Measurements from ENCODE around the gene ZFPM1. TPM values are rescaled to one million over a fixed set of nuclear protein-coding genes. Genes with fewer than 3 reads are reported as not detected.

ZFPM1 gene
- total RNA-seq, 4 donors from 2014 or later = 4.2 to 9.3 (median 5.1) TPM

DNA sequence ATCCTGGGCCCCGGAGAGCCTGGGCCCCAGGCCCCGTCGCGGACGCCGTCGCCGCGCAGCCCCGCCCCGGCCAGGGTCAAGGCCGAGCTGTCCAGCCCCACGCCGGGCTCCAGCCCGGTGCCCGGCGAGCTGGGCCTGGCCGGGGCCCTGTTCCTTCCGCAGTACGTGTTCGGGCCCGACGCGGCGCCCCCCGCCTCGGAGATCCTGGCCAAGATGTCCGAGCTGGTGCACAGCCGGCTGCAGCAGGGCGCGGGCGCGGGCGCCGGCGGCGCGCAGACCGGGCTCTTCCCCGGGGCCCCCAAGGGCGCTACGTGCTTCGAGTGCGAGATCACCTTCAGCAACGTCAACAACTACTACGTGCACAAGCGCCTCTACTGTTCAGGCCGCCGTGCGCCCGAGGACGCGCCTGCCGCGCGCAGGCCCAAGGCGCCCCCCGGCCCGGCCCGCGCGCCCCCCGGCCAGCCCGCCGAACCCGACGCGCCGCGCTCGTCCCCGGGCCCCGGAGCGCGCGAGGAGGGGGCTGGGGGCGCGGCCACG is 80.4 kb downstream of the ZFPM1 start:
- Histone ChIP-seq H3K27ac (no peak overlapping the region), H3K4me1 (peaks cover 25% of the 10 kb centered on the region), H3K4me3 (peak overlapping the region; percentile 78), H3K36me3 (no peaks in the 10 kb centered on the region), H3K27me3 (peaks cover 11% of the 10 kb centered on the region), H3K9me3 (no peaks in the 10 kb centered on the region)
- DNase-seq (ENCODE audit: low spot score in 2 of 2) = no peak
- no peak for TF ChIP-seq POLR2A (IDR thresholded peaks at IDR 0.05)
- TF ChIP-seq, protein P1, sequence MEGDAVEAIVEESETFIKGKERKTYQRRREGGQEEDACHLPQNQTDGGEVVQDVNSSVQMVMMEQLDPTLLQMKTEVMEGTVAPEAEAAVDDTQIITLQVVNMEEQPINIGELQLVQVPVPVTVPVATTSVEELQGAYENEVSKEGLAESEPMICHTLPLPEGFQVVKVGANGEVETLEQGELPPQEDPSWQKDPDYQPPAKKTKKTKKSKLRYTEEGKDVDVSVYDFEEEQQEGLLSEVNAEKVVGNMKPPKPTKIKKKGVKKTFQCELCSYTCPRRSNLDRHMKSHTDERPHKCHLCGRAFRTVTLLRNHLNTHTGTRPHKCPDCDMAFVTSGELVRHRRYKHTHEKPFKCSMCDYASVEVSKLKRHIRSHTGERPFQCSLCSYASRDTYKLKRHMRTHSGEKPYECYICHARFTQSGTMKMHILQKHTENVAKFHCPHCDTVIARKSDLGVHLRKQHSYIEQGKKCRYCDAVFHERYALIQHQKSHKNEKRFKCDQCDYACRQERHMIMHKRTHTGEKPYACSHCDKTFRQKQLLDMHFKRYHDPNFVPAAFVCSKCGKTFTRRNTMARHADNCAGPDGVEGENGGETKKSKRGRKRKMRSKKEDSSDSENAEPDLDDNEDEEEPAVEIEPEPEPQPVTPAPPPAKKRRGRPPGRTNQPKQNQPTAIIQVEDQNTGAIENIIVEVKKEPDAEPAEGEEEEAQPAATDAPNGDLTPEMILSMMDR (IDR thresholded peaks at IDR 0.05) = no peak
- TF ChIP-seq POLR2AphosphoS5 (IDR thresholded peaks at IDR 0.05) = no peak
- no peak for TF ChIP-seq EP300 (IDR thresholded peaks at IDR 0.05)
- WGBS = no CpG with 5 or more reads among the region's 79 CpGs

DNA sequence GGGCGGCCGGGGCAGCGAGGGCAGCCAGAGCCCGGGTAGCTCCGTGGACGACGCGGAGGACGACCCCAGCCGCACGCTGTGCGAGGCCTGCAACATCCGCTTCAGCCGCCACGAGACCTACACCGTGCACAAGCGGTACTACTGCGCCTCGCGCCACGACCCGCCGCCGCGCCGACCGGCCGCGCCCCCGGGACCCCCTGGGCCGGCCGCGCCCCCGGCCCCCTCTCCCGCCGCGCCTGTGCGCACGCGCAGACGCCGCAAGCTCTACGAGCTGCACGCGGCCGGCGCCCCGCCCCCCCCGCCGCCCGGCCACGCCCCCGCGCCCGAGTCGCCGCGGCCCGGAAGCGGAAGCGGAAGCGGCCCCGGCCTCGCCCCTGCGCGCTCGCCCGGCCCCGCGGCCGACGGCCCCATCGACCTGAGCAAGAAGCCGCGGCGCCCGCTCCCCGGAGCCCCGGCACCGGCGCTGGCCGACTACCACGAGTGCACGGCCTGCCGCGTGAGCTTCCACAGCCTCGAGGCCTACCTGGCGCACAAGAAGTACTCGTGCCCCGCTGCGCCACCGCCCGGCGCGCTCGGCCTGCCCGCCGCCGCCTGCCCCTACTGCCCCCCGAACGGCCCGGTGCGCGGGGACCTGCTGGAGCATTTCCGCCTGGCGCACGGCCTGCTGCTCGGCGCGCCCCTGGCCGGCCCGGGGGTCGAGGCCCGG is 81.0 kb downstream of the ZFPM1 start:
- DNase-seq (ENCODE audit: low spot score in 2 of 2) = no peak
- Histone ChIP-seq H3K27me3 (peaks cover 18% of the 10 kb centered on the region), H3K36me3 (no peaks in the 10 kb centered on the region), H3K4me3 (peak overlapping the region; percentile 78), H3K27ac (peak overlapping the region; percentile 81), H3K4me1 (peaks cover 25% of the 10 kb centered on the region), H3K9me3 (no peaks in the 10 kb centered on the region)
- no CpG with 5 or more reads among the region's 114 CpGs for WGBS
- TF ChIP-seq POLR2A (IDR thresholded peaks at IDR 0.05) (peak in 1 of 2 donors; percentile 47), POLR2AphosphoS5 (IDR thresholded peaks at IDR 0.05) (no peak)

DNA sequence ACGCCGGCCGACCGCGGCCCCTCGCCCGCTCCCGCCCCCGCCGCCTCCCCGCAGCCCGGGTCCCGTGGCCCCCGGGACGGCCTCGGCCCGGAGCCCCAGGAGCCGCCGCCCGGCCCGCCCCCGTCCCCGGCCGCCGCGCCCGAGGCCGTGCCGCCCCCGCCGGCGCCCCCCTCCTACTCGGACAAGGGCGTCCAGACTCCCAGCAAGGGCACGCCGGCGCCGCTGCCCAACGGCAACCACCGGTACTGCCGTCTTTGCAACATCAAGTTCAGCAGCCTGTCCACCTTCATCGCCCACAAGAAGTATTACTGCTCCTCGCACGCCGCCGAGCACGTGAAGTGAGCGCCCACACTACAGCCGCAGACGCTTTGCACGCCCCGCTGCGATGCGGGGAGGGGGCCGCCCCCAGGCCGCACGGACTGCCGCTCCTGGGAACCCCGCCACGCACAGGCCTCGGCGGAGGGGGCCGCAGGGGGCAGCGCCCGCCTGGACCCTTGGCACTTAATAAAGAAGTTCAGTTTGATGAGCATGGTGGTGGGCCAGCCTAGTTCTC is 81.6 kb downstream of the ZFPM1 start:
- Histone ChIP-seq H3K36me3 (no peaks in the 10 kb centered on the region), H3K27me3 (peaks cover 24% of the 10 kb centered on the region), H3K4me3 (peak overlapping the region; percentile 78), H3K4me1 (peaks cover 25% of the 10 kb centered on the region), H3K9me3 (no peaks in the 10 kb centered on the region), H3K27ac (peak overlapping the region; percentile 81)
- DNase-seq (ENCODE audit: low spot score in 2 of 2) = no peak
- WGBS = 17% methylated on average over 6 of the region's 65 CpGs
- TF ChIP-seq POLR2AphosphoS5 (IDR thresholded peaks at IDR 0.05) (no peak), POLR2A (IDR thresholded peaks at IDR 0.05) (no peak), EP300 (IDR thresholded peaks at IDR 0.05) (no peak)
- TF ChIP-seq, protein P1 (IDR thresholded peaks at IDR 0.05) = peak in 1 of 2 donors; percentile 6

DNA sequence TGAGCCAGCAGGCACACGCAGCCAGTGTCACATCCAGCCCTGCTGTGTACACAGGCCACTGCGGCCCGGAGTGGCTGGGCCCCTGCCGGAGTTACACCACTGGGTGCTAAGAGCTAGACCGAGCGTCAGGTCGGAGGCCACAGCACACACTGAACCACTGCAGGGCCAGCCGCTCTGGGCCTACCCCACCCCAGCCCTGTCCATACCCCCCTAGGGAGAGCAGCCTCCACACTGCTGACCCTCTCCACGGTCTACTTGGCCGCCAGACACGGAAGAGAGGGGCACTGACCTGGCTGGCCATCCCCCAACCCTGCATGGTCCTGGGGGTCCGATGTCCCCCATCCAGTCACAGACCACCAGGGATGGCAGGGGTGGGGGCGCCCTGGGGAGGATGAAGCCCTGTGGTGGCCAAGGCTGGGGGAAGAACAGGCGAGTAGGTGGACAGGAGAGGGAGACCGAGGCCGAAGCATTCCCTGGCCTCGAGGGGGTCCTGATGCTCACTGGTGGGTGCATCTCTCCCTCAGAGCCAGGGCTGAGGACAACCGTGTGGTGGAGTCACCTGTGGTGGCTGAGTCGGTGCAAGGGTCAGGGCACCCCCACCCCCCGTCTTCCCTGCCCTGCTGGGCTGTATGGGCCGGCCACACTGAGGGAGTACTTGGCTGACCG is 82.2 kb downstream of the ZFPM1 start:
- Histone ChIP-seq H3K36me3 (no peaks in the 10 kb centered on the region), H3K27ac (no peak overlapping the region), H3K4me3 (peak overlapping the region; percentile 78), H3K9me3 (no peaks in the 10 kb centered on the region), H3K27me3 (peaks cover 30% of the 10 kb centered on the region), H3K4me1 (peaks cover 25% of the 10 kb centered on the region)
- WGBS = 82% methylated on average over 7 of the region's 22 CpGs
- no peak for DNase-seq (ENCODE audit: low spot score in 2 of 2)
- no peak for TF ChIP-seq EP300 (IDR thresholded peaks at IDR 0.05)
- TF ChIP-seq, protein P1 (IDR thresholded peaks at IDR 0.05) = no peak
- TF ChIP-seq POLR2AphosphoS5 (IDR thresholded peaks at IDR 0.05) = no peak
- no peak for TF ChIP-seq POLR2A (IDR thresholded peaks at IDR 0.05)

DNA sequence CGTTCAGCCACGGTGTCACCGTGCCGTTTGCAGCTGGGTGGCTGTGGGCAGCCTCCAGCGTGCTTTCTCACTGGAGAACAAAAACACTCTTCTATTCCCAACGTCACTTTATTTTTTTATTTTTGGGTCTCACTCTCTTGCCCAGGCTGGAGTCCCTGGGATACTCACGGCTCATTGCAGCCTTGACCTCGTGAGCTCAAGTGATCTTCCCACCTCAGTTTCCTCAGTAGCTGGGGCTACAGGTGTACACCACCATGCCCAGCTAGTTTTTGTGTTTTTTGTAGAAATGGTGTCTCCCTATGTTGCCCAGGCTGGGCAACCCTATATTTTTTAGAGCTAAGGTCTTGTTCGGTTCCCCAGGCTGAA is 82.8 kb downstream of the ZFPM1 start:
- H3K4me3 ChIP-seq = no peak overlapping the region
- TF ChIP-seq EP300 (IDR thresholded peaks at IDR 0.05) (no peak), POLR2AphosphoS5 (IDR thresholded peaks at IDR 0.05) (no peak), POLR2A (IDR thresholded peaks at IDR 0.05) (no peak)
- TF ChIP-seq, protein P1 (IDR thresholded peaks at IDR 0.05) = no peak
- no peaks in the 10 kb centered on the region for H3K9me3 ChIP-seq
- peaks cover 25% of the 10 kb centered on the region for H3K4me1 ChIP-seq
- no peak overlapping the region for H3K27ac ChIP-seq
- H3K27me3 ChIP-seq = peaks cover 35% of the 10 kb centered on the region
- H3K36me3 ChIP-seq = no peaks in the 10 kb centered on the region
- WGBS = 91% methylated on average over 9 of the region's 9 CpGs
- DNase-seq (ENCODE audit: low spot score in 2 of 2) = no peak

Data from suprapubic skin (tissue), 4 donors.